ENCODE data around the gene JCHAIN. TPM values are rescaled to one million over a fixed set of nuclear protein-coding genes. Genes with fewer than 3 reads are reported as not detected.
"Not testable (repeated sequence)": the region's sequence is repeated elsewhere in the genome, so short reads cannot be mapped to it uniquely, and the experiment has no call there.

Gene JCHAIN
- total RNA-seq, 1 donor from 2014 or later: 99.1 TPM

GRCh38 chr4:70700712-70701111, 34.4 kb upstream of the JCHAIN start:
- no peaks in the 10 kb centered on the region for H3K36me3 ChIP-seq

DNA sequence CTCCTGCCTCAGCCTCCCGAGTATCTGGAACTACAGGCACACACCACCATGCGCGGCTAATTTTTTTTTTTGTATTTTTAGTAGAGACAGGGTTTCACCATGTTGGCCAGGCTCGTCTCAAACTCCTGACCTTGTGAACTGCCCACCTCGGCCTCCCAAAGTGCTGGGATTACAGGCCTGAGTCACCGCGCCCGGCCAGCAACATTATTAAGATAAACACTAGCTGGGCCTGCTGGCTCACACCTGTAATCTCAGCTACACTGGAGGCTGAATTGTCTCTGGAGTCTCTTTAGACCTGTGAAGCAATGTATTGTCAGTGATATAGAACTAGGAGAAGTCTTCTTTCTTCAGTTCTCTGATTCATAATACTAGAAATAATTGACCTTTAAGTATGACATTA, 32.1 kb upstream of the JCHAIN start:
- H3K36me3 ChIP-seq; H3K27ac ChIP-seq; ATAC-seq; H3K27me3 ChIP-seq; intact Hi-C loops (cut with DNase I); H3K9me3 ChIP-seq; H3K4me1 ChIP-seq; DNase-seq; H3K4me3 ChIP-seq: not testable (repeated sequence)

More at GRCh38 chr4:70700712-70701111, 34.4 kb upstream of the JCHAIN start:
- Histone ChIP-seq H3K27me3 (no peaks in the 10 kb centered on the region), H3K9me3 (no peaks in the 10 kb centered on the region), H3K4me3 (no peak overlapping the region), H3K27ac (no peak overlapping the region), H3K4me1 (no peaks in the 10 kb centered on the region)
- ATAC-seq: no peak
- TF ChIP-seq CTCF (IDR thresholded peaks at IDR 0.05): no peak
- intact Hi-C loops (cut with DNase I): no loop called here
- no peak for DNase-seq

DNA sequence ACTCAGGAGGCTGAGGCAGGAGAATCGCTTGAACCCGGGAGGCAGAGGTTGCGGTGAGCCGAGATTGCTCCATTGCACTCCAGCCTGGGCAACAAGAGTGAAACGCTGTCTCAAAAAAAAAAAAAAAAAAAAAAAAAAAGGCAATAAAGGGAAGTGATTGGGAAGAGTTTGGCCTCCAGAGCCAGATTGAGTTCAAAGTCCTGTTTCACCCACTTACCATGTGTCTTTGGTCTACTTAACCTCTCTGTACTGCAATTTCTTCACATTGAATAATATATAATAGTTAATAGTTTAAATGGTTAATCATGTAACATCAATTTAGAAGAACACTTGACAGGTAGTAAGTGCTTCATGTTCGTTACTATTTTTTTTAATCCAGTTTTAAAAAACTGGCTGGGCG, 28.3 kb upstream of the JCHAIN start:
- Histone ChIP-seq H3K4me1 (peaks cover 19% of the 10 kb centered on the region), H3K36me3 (peaks cover 20% of the 10 kb centered on the region)
- ATAC-seq; intact Hi-C loops (cut with DNase I); H3K9me3 ChIP-seq; H3K27me3 ChIP-seq; H3K27ac ChIP-seq; DNase-seq; H3K4me3 ChIP-seq: not testable (repeated sequence)

- ATAC-seq (no peak), DNase-seq (no peak)
- H3K36me3 ChIP-seq: peaks cover 20% of the 10 kb centered on the region
- no peaks in the 10 kb centered on the region for H3K27me3 ChIP-seq
- no peak overlapping the region for H3K27ac ChIP-seq
- no peak for TF ChIP-seq CTCF (IDR thresholded peaks at IDR 0.05)
- peaks cover 32% of the 10 kb centered on the region for H3K4me1 ChIP-seq
- H3K9me3 ChIP-seq: no peaks in the 10 kb centered on the region
- intact Hi-C loops (cut with DNase I): no loop called here
- H3K4me3 ChIP-seq: no peak overlapping the region
Observed at GRCh38 chr4:70691661-70692060, 25.4 kb upstream of the JCHAIN start.

GRCh38 chr4:70688795-70689231, 22.5 kb upstream of the JCHAIN start:
- peak; percentile 1 for ATAC-seq
- Histone ChIP-seq H3K27ac (peak overlapping the region; percentile 97), H3K36me3 (peaks cover 20% of the 10 kb centered on the region), H3K4me1 (peaks cover 32% of the 10 kb centered on the region), H3K27me3 (no peaks in the 10 kb centered on the region), H3K4me3 (peak overlapping the region; percentile 85), H3K9me3 (no peaks in the 10 kb centered on the region)
- no peak for TF ChIP-seq CTCF (IDR thresholded peaks at IDR 0.05)
- DNase-seq: no peak
- intact Hi-C loops (cut with DNase I): no loop called here

GRCh38 chr4:70687821-70688794, 21.8 kb upstream of the JCHAIN start, which contains the start of gene UTP3:
UTP3 (plus strand) TSS chr4:70688532; CDS start chr4:70688678, 146 bp downstream.
- DNase-seq: peak; percentile 97
- Histone ChIP-seq H3K4me3 (peak within 1 kb of the TSS; percentile 85), H3K4me1 (peaks cover 32% of the 10 kb centered on the region), H3K27ac (peak within 1 kb of the TSS; percentile 97), H3K36me3 (peaks cover 20% of the 10 kb centered on the region), H3K27me3 (no peaks in the 10 kb centered on the region), H3K9me3 (no peaks in the 10 kb centered on the region)
- TF ChIP-seq CTCF (IDR thresholded peaks at IDR 0.05): peak; percentile 97
- peak; percentile 98 for ATAC-seq
- intact Hi-C loops (cut with DNase I): no loop called here
